Endothelial cell (in vitro differentiated cells): Measurements from ENCODE around the gene PEX1. TPM values are rescaled to one million over a fixed set of nuclear protein-coding genes. Genes with fewer than 3 reads are reported as not detected.

Experiments
- DNase-seq: peaks from one replicate; pipeline ENCODE4 v3.0.0; 2021; ENCODE audit warnings: low spot score
- H3K27ac Mint-ChIP-seq: one replicate; pipeline ENCODE4 v1.8.0; 2021; ENCODE audit warnings: mixed read lengths, inconsistent platforms; ENCODE audit not compliant: unreplicated experiment
- H3K27me3 Mint-ChIP-seq: one replicate; pipeline ENCODE4 v1.8.0; 2021; ENCODE audit warnings: mild to moderate bottlenecking, moderate library complexity, mixed read lengths, inconsistent platforms; ENCODE audit not compliant: unreplicated experiment
- H3K36me3 Mint-ChIP-seq: one replicate; pipeline ENCODE4 v1.8.0; 2021; ENCODE audit warnings: mild to moderate bottlenecking, low read depth, mixed read lengths, inconsistent platforms; ENCODE audit not compliant: unreplicated experiment
- H3K4me1 Mint-ChIP-seq: one replicate; pipeline ENCODE4 v1.8.0; 2021; ENCODE audit warnings: mild to moderate bottlenecking, mixed read lengths, inconsistent platforms; ENCODE audit not compliant: unreplicated experiment
- H3K4me3 Mint-ChIP-seq: one replicate; pipeline ENCODE4 v1.8.0; 2021; ENCODE audit warnings: mild to moderate bottlenecking, mixed read lengths, inconsistent platforms; ENCODE audit not compliant: unreplicated experiment
- H3K9me3 Mint-ChIP-seq: one replicate; pipeline ENCODE4 v1.8.0; 2021; ENCODE audit warnings: mixed read lengths, inconsistent platforms; ENCODE audit not compliant: unreplicated experiment
- CTCF ChIP-seq: fragments of 200-600 bp; sonication (generic); IDR thresholded peaks from one replicate; pipeline ENCODE4 v1.5.0; 2021; ENCODE audit warnings: antibody characterized with exemption; ENCODE audit not compliant: unreplicated experiment
- total RNA-seq: library from RNA; stranded (reverse); fragmentation: NEBNext Ultra II Directional; extraction: Animal tissue kit (Norgen Biotek cat#: 25700); gene quantifications from one replicate; pipeline ENCODE4 v1.2.1, GENCODE V29; 2021; ENCODE audit not compliant: unreplicated experiment

Gene PEX1
- total RNA-seq, 1 donor from 2014 or later, result 20.3 TPM

- peaks cover 2% of the 10 kb centered on the region for H3K27me3 Mint-ChIP-seq
- no peak overlapping the region for H3K4me3 Mint-ChIP-seq
- no peaks in the 10 kb centered on the region for H3K36me3 Mint-ChIP-seq
- peaks cover 31% of the 10 kb centered on the region for H3K4me1 Mint-ChIP-seq
- DNase-seq, result no peak
- H3K9me3 Mint-ChIP-seq, result no peaks in the 10 kb centered on the region
- peak overlapping the region; percentile 89 for H3K27ac Mint-ChIP-seq
- TF ChIP-seq CTCF, result no peak
These were observed 32.3 kb upstream of the PEX1 start for GRCh38 chr7:92560602-92561001.

- H3K4me3 Mint-ChIP-seq, result no peak overlapping the region
- H3K27ac Mint-ChIP-seq, result no peak overlapping the region
- TF ChIP-seq CTCF, result no peak
- H3K9me3 Mint-ChIP-seq, result no peaks in the 10 kb centered on the region
- H3K36me3 Mint-ChIP-seq, result no peaks in the 10 kb centered on the region
- H3K27me3 Mint-ChIP-seq, result peaks cover 2% of the 10 kb centered on the region
- H3K4me1 Mint-ChIP-seq, result peaks cover 11% of the 10 kb centered on the region
- DNase-seq, result no peak
These were observed 29.6 kb upstream of the PEX1 start for GRCh38 chr7:92557808-92558362.

GRCh38 chr7:92557249-92557648 is 28.9 kb upstream of the PEX1 start:
- no peak for DNase-seq
- H3K27ac Mint-ChIP-seq, result no peak overlapping the region
- H3K4me3 Mint-ChIP-seq, result no peak overlapping the region

GRCh38 chr7:92550194-92550593 is 21.9 kb upstream of the PEX1 start:
- Mint-ChIP-seq H3K36me3 (no peaks in the 10 kb centered on the region), H3K27ac (no peak overlapping the region), H3K27me3 (no peaks in the 10 kb centered on the region), H3K4me1 (no peaks in the 10 kb centered on the region), H3K4me3 (no peak overlapping the region), H3K9me3 (no peaks in the 10 kb centered on the region)
- TF ChIP-seq CTCF, result no peak
- no peak for DNase-seq

More at GRCh38 chr7:92557249-92557648, 28.9 kb upstream of the PEX1 start:
- peaks cover 8% of the 10 kb centered on the region for H3K4me1 Mint-ChIP-seq
- no peak for TF ChIP-seq CTCF
- H3K36me3 Mint-ChIP-seq, result no peaks in the 10 kb centered on the region
- H3K27me3 Mint-ChIP-seq, result peaks cover under 1% of the 10 kb centered on the region
- H3K9me3 Mint-ChIP-seq, result no peaks in the 10 kb centered on the region

GRCh38 chr7:92547579-92547978 is 19.3 kb upstream of the PEX1 start:
- no peak overlapping the region for H3K27ac Mint-ChIP-seq
- H3K4me3 Mint-ChIP-seq, result no peak overlapping the region
- TF ChIP-seq CTCF, result no peak
- peaks cover 4% of the 10 kb centered on the region for H3K36me3 Mint-ChIP-seq
- no peak for DNase-seq
- H3K9me3 Mint-ChIP-seq, result no peaks in the 10 kb centered on the region
- no peaks in the 10 kb centered on the region for H3K4me1 Mint-ChIP-seq
- H3K27me3 Mint-ChIP-seq, result peaks cover under 1% of the 10 kb centered on the region
